Right lobe of liver (tissue), 4 donors: Measurements from ENCODE around the gene RTP1.

Experiments
- CTCF ChIP-seq, 4 donors: fragments of 200-600 bp in 3 of 4; fragments of 450-650 bp in 1 of 4; IDR thresholded peaks; one replicate each; pipeline versions ENCODE4 v1.5.1 to v1.8.0; 2016 to 2022; ENCODE audit warnings: antibody characterized with exemption in 4 of 4, mild to moderate bottlenecking in 2 of 4
- POLR2A ChIP-seq: fragments of 450-650 bp; IDR thresholded peaks from one replicate; pipeline ENCODE4 v1.6.1; 2017; ENCODE audit warnings: antibody characterized with exemption, mild to moderate bottlenecking
- donor health status: DM: no; HTN: no; CAD: no.
- donor health status: DM: no; HTN: no; CAD: no.
- donor health status: DM: no; HTN: yes; CAD: no.

- TF ChIP-seq CTCF (IDR thresholded peaks at IDR 0.05) (no peak), POLR2A (no peak)
Measured at GRCh38 chr3:187247398-187247797, 50.1 kb downstream of the RTP1 start.
